Endothelial cell (in vitro differentiated cells): ENCODE results near the gene AUTS2. TPM values are rescaled to one million over a fixed set of nuclear protein-coding genes. Genes with fewer than 3 reads are reported as not detected.

Experiments used
- DNase-seq: peaks from one replicate; pipeline ENCODE4 v3.0.0; 2021; ENCODE audit warnings: low spot score
- H3K27ac Mint-ChIP-seq: one replicate; pipeline ENCODE4 v1.8.0; 2021; ENCODE audit warnings: mixed read lengths, inconsistent platforms; ENCODE audit not compliant: unreplicated experiment
- H3K27me3 Mint-ChIP-seq: one replicate; pipeline ENCODE4 v1.8.0; 2021; ENCODE audit warnings: mild to moderate bottlenecking, moderate library complexity, mixed read lengths, inconsistent platforms; ENCODE audit not compliant: unreplicated experiment
- H3K36me3 Mint-ChIP-seq: one replicate; pipeline ENCODE4 v1.8.0; 2021; ENCODE audit warnings: mild to moderate bottlenecking, low read depth, mixed read lengths, inconsistent platforms; ENCODE audit not compliant: unreplicated experiment
- H3K4me1 Mint-ChIP-seq: one replicate; pipeline ENCODE4 v1.8.0; 2021; ENCODE audit warnings: mild to moderate bottlenecking, mixed read lengths, inconsistent platforms; ENCODE audit not compliant: unreplicated experiment
- H3K4me3 Mint-ChIP-seq: one replicate; pipeline ENCODE4 v1.8.0; 2021; ENCODE audit warnings: mild to moderate bottlenecking, mixed read lengths, inconsistent platforms; ENCODE audit not compliant: unreplicated experiment
- H3K9me3 Mint-ChIP-seq: one replicate; pipeline ENCODE4 v1.8.0; 2021; ENCODE audit warnings: mixed read lengths, inconsistent platforms; ENCODE audit not compliant: unreplicated experiment
- CTCF ChIP-seq: fragments of 200-600 bp; sonication (generic); IDR thresholded peaks from one replicate; pipeline ENCODE4 v1.5.0; 2021; ENCODE audit warnings: antibody characterized with exemption; ENCODE audit not compliant: unreplicated experiment
- total RNA-seq: library from RNA; stranded (reverse); fragmentation: NEBNext Ultra II Directional; extraction: Animal tissue kit (Norgen Biotek cat#: 25700); gene quantifications from one replicate; pipeline ENCODE4 v1.2.1, GENCODE V29; 2021; ENCODE audit not compliant: unreplicated experiment

Gene AUTS2
- total RNA-seq, 1 donor from 2014 or later, result 103 TPM

GRCh38 chr7:70630818-70631457 is 1032.7 kb downstream of the AUTS2 start:
- H3K27me3 Mint-ChIP-seq, result peaks cover 16% of the 10 kb centered on the region
- DNase-seq, result no peak
- no peaks in the 10 kb centered on the region for H3K4me1 Mint-ChIP-seq
- H3K4me3 Mint-ChIP-seq, result no peak overlapping the region
- no peak for TF ChIP-seq CTCF
- H3K9me3 Mint-ChIP-seq, result no peaks in the 10 kb centered on the region
- H3K36me3 Mint-ChIP-seq, result peaks cover 3% of the 10 kb centered on the region
- no peak overlapping the region for H3K27ac Mint-ChIP-seq

- no peak overlapping the region for H3K27ac Mint-ChIP-seq
- no peaks in the 10 kb centered on the region for H3K9me3 Mint-ChIP-seq
- TF ChIP-seq CTCF, result no peak
Observed at GRCh38 chr7:70631718-70632117, 1033.4 kb downstream of the AUTS2 start.

GRCh38 chr7:70632400-70632799 is 1034.1 kb downstream of the AUTS2 start:
- Mint-ChIP-seq H3K27ac (no peak overlapping the region), H3K9me3 (no peaks in the 10 kb centered on the region), H3K27me3 (peaks cover 16% of the 10 kb centered on the region), H3K4me1 (no peaks in the 10 kb centered on the region), H3K36me3 (no peaks in the 10 kb centered on the region), H3K4me3 (no peak overlapping the region)
- no peak for TF ChIP-seq CTCF
- DNase-seq, result no peak

More at GRCh38 chr7:70631718-70632117, 1033.4 kb downstream of the AUTS2 start:
- DNase-seq, result no peak
- Mint-ChIP-seq H3K4me3 (no peak overlapping the region), H3K27me3 (peaks cover 16% of the 10 kb centered on the region), H3K36me3 (peaks cover under 1% of the 10 kb centered on the region), H3K4me1 (no peaks in the 10 kb centered on the region)

- H3K9me3 Mint-ChIP-seq, result no peaks in the 10 kb centered on the region
- H3K27ac Mint-ChIP-seq, result no peak overlapping the region
- no peak overlapping the region for H3K4me3 Mint-ChIP-seq
- H3K36me3 Mint-ChIP-seq, result no peaks in the 10 kb centered on the region
- no peaks in the 10 kb centered on the region for H3K4me1 Mint-ChIP-seq
- no peak for DNase-seq
- peaks cover 12% of the 10 kb centered on the region for H3K27me3 Mint-ChIP-seq
- no peak for TF ChIP-seq CTCF
Observed at GRCh38 chr7:70634071-70634470, 1035.8 kb downstream of the AUTS2 start.

- peaks cover 12% of the 10 kb centered on the region for H3K27me3 Mint-ChIP-seq
Observed at GRCh38 chr7:70634610-70635068, 1036.4 kb downstream of the AUTS2 start.

More at GRCh38 chr7:70634610-70635068, 1036.4 kb downstream of the AUTS2 start:
- Mint-ChIP-seq H3K36me3 (no peaks in the 10 kb centered on the region), H3K4me1 (no peaks in the 10 kb centered on the region), H3K27ac (no peak overlapping the region), H3K9me3 (no peaks in the 10 kb centered on the region), H3K4me3 (no peak overlapping the region)
- TF ChIP-seq CTCF, result no peak
- DNase-seq, result no peak
